GM12875 (cell line): ENCODE data around the gene FMNL2.

Source experiments
- H3K4me3 ChIP-seq: one replicate; pipeline ENCODE4 v1.5.1; 2011; ENCODE audit warnings: low read depth, low read length, control low read depth
- TF ChIP-seq, protein P1 (sequence below): IDR thresholded peaks from 2 replicates; pipeline ENCODE4 v1.5.1; 2011; ENCODE audit warnings: low read depth, mild to moderate bottlenecking, control low read depth, inconsistent platforms, low read length, moderate library complexity, borderline replicate concordance; ENCODE audit not compliant: insufficient read depth

The FMNL2 gene

DNA sequence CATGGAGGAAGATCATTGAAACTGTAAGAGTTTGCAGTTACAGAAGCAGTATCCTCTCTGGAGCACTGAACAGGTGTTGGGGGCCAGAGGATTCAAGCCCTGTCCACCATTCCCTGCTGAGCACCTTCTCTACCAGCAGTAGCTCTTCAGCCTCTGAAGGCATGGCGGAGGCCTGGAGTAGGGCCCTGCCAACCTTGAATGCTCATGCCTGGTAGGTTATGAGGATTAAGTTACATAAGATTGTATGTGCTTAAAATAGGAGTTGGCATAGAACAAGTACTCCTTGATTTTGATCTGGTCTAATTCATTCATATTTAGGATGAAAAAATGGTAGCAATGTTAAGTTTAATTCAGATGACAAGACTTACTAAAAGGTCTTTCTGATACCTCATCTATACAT lies 40.2 kb downstream of the FMNL2 start:
- H3K4me3 ChIP-seq = no peak overlapping the region
- TF ChIP-seq, protein P1, sequence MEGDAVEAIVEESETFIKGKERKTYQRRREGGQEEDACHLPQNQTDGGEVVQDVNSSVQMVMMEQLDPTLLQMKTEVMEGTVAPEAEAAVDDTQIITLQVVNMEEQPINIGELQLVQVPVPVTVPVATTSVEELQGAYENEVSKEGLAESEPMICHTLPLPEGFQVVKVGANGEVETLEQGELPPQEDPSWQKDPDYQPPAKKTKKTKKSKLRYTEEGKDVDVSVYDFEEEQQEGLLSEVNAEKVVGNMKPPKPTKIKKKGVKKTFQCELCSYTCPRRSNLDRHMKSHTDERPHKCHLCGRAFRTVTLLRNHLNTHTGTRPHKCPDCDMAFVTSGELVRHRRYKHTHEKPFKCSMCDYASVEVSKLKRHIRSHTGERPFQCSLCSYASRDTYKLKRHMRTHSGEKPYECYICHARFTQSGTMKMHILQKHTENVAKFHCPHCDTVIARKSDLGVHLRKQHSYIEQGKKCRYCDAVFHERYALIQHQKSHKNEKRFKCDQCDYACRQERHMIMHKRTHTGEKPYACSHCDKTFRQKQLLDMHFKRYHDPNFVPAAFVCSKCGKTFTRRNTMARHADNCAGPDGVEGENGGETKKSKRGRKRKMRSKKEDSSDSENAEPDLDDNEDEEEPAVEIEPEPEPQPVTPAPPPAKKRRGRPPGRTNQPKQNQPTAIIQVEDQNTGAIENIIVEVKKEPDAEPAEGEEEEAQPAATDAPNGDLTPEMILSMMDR = no peak

DNA sequence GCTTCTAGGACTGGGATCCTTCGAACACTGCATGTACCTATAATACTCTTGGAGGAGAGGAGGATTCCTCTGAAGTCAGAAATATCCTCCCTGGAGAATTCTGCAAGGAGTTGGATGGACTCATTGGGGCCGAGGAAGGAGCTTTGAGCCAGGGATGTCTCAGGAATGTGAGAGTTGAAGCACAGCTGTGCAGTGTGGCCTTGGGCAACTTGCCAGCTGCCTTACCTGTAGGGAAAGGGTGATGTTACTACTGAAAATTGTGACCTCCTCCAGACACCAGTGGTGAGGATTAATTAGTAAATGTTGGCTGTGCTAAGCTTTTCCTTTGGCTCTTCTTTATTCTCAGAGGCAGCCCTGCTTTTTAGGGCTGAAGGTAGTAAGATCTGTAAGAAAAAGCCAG lies 41.4 kb downstream of the FMNL2 start:
- TF ChIP-seq, protein P1 = no peak
- H3K4me3 ChIP-seq = no peak overlapping the region

DNA sequence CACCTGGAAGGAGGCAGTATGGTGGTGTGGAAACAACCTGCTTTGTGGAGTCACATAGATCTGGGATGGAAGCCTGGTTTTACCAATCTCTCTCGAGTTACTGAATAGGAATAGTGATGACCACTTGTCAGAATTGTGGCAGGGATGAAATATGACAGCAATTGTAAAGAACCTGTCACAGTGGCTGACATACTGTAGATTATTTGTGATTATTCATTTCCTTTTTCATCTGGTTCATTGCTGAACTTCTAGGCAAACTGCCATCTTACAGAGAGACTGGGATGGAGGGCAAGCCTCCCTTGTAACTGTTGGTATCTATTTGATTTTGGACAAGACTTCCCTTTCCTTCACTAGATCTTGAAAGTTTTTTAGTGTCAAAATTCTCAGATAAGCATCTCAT lies 42.0 kb downstream of the FMNL2 start:
- H3K4me3 ChIP-seq = no peak overlapping the region
- TF ChIP-seq, protein P1 = no peak

DNA sequence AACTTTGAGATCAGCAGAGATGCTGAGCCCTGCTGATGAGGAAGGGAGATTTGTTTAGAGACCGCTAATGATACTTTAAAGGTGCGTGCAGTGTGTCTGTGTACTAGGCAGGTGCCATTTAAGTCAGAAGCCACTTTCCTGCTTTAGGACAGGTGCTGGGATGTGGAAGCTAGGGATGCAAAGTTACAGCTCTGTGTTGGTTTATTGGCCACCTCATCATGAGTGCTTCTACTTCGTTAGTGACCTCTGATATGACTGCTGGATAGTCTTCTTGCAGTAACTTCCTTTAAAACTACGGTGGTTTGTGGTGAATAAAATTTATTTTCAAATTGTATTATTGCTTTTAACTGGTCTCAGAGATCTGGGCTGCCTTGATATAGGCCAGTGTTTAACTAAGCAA lies 44.1 kb downstream of the FMNL2 start:
- TF ChIP-seq, protein P1 = no peak
- H3K4me3 ChIP-seq = no peak overlapping the region

DNA sequence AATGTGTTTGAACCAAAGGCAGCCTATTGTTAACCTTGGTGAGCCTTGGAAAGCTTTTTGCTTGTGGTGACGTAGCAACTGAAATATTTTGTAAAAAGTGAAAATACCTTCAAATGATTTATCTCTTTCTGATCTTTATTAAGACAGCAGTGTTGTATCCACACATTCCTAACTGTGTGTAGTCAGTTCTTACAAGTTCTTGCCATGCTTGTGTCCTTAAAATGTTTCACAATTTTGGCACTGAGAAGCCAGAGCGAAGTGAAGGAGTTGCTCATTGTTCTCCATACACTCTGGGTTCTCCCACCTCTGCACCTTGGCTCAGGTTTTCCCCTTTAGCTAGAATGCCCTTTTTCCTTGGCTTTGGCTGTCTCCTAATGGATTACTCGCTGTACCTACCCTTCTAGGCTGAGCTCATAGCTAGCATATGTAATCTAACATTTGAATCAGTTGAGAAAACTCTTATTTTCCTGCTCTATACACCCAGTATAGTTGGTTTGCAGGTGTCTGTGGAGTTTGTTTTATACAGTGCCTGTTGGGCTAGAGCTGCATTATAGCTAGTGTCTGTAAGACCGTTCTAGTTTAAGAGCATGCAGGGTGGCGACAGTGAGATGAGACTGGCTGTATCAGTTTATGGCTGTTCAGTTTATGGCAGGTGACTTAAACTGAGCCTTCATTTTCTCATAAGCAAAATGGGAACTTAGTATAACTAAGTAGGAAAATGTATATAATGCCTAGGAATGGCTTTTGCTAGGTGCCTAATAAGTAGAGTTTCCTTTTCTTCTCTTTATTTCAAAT lies 45.5 kb downstream of the FMNL2 start:
- H3K4me3 ChIP-seq = no peak overlapping the region
- TF ChIP-seq, protein P1 = no peak

DNA sequence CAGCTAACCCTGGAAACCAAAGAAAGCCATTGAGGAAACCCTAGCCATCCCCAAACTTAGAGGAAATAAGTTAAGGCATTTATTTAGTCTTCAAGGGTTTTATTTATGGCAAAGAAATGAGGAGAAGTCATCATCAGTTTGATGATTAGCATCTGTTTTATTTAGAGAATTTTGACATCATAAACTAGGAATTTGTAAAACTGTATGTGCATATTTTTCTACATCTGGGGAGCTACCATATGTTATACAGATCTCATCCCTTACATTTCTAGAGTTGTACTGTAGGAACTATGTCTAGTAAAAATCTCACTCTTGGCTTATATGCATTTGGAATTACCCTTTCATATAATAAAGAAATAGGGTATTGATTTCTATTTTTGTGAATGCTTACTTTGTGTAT lies 48.7 kb downstream of the FMNL2 start:
- TF ChIP-seq, protein P1 = no peak
- H3K4me3 ChIP-seq = no peak overlapping the region

DNA sequence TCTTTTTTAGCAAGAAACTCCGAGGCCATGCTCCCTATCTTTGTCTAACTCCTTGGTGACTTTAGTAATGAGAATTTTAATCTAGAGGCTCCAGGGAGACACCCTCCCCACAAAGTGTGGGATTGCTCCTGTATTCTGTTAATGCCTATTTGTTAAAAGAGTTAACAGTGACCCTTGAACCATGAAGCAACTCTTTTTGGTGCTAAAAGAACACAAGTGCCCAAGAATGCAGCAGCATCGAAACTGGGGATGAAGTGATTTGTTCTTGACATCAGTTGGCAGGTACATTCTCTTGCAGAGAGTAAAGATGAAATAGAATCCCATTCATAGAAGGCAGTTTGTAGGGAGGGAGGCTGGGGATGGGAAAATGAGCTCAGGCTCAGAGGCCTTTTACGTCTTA lies 50.0 kb downstream of the FMNL2 start:
- TF ChIP-seq, protein P1 = no peak
- no peak overlapping the region for H3K4me3 ChIP-seq
